MM.1S (cell line): ENCODE measurements around the gene RNF10.

Experiments used
- DNase-seq: peaks from one replicate; pipeline ENCODE4 v3.0.0-alpha.2; 2015
- H2AFZ ChIP-seq: fragments of 300-600 bp; sonication (generic); 2 replicates; pipeline ENCODE4 v1.6.0; 2016; ENCODE audit warnings: antibody characterized with exemption, low read length
- H3F3A ChIP-seq: fragments of 300-600 bp; sonication (generic); 2 replicates; pipeline ENCODE4 v1.6.1; 2016; ENCODE audit warnings: mild to moderate bottlenecking, antibody characterized with exemption, low read length, moderate library complexity, mixed read lengths; ENCODE audit not compliant: insufficient read depth
- H3K27ac ChIP-seq: fragments of 300-600 bp; sonication (generic); 2 replicates; pipeline ENCODE4 v1.5.1; 2016; ENCODE audit warnings: mild to moderate bottlenecking, low read length
- H3K27me3 ChIP-seq: fragments of 300-600 bp; sonication (generic); replicated peaks from 2 replicates; pipeline ENCODE4 v1.6.0; 2016; ENCODE audit warnings: low read length; ENCODE audit not compliant: insufficient read depth
- H3K36me3 ChIP-seq: fragments of 300-600 bp; sonication (generic); replicated peaks from 2 replicates; pipeline ENCODE4 v1.6.1; 2016; ENCODE audit warnings: mild to moderate bottlenecking, low read length, mixed read lengths; ENCODE audit not compliant: insufficient read depth
- H3K4me1 ChIP-seq: fragments of 300-600 bp; sonication (generic); 2 replicates; pipeline ENCODE4 v1.6.1; 2016; ENCODE audit warnings: low read length, mixed read lengths
- H3K4me2 ChIP-seq: fragments of 300-600 bp; sonication (generic); 2 replicates; pipeline ENCODE4 v1.6.0; 2016; ENCODE audit warnings: low read depth, low read length
- H3K4me3 ChIP-seq: fragments of 300-600 bp; sonication (generic); 2 replicates; pipeline ENCODE4 v1.5.1; 2016; ENCODE audit warnings: low read length, mixed read lengths
- H3K79me2 ChIP-seq: fragments of 300-600 bp; sonication (generic); 2 replicates; pipeline ENCODE4 v1.6.1; 2016; ENCODE audit warnings: mixed run types, low read length, mixed read lengths
- H3K9ac ChIP-seq: fragments of 300-600 bp; sonication (generic); 2 replicates; pipeline ENCODE4 v1.6.1; 2016; ENCODE audit warnings: low read length, mixed read lengths
- H3K9me2 ChIP-seq: fragments of 300-600 bp; sonication (generic); replicated peaks from 2 replicates; pipeline ENCODE4 v1.6.1; 2016; ENCODE audit warnings: mild to moderate bottlenecking, low read length, mixed read lengths; ENCODE audit not compliant: insufficient read depth
- H3K9me3 ChIP-seq: fragments of 300-600 bp; sonication (generic); replicated peaks from 2 replicates; pipeline ENCODE4 v1.6.1; 2016; ENCODE audit warnings: mild to moderate bottlenecking, low read length, mixed read lengths; ENCODE audit not compliant: insufficient read depth
- H4K20me1 ChIP-seq: fragments of 300-600 bp; sonication (generic); 2 replicates; pipeline ENCODE4 v1.6.1; 2016; ENCODE audit warnings: mild to moderate bottlenecking, low read length, moderate library complexity, mixed read lengths; ENCODE audit not compliant: insufficient read depth
- CTCF ChIP-seq: fragments of 300-600 bp; sonication (generic); IDR thresholded peaks from 2 replicates; pipeline ENCODE4 v1.5.1; 2016; ENCODE audit warnings: antibody characterized with exemption, low read length, mixed read lengths
- EZH2 ChIP-seq: fragments of 300-600 bp; sonication (generic); optimal IDR thresholded peaks from 2 replicates; pipeline ENCODE3; 2017; ENCODE audit warnings: low read depth, mild to moderate bottlenecking, antibody characterized with exemption, low read length, mixed read lengths
- EZH2phosphoT487 ChIP-seq: fragments of 300-600 bp; sonication (generic); IDR thresholded peaks from 2 replicates; pipeline ENCODE4 v1.6.1; 2018; ENCODE audit warnings: antibody characterized with exemption, low read length

The RNF10 gene

GRCh38 chr12:120588948-120589930 is 55.1 kb downstream of the RNF10 start:
- H3K9me2 ChIP-seq: no peaks in the 10 kb centered on the region
- H3K9ac ChIP-seq: no peak overlapping the region
- no peak overlapping the region for H3K27ac ChIP-seq
- H3K4me3 ChIP-seq: no peak overlapping the region
- TF ChIP-seq EZH2 (no peak), CTCF (no peak), EZH2phosphoT487 (no peak)
- H3K79me2 ChIP-seq: no peaks in the 10 kb centered on the region
- H3F3A ChIP-seq: no peaks in the 10 kb centered on the region
- no peaks in the 10 kb centered on the region for H3K36me3 ChIP-seq
- no peaks in the 10 kb centered on the region for H4K20me1 ChIP-seq
- H3K4me1 ChIP-seq: no peaks in the 10 kb centered on the region
- no peak overlapping the region for H3K4me2 ChIP-seq
- H3K27me3 ChIP-seq: no peaks in the 10 kb centered on the region
- H3K9me3 ChIP-seq: no peaks in the 10 kb centered on the region
- no peak for DNase-seq
- H2AFZ ChIP-seq: no peak overlapping the region

DNA sequence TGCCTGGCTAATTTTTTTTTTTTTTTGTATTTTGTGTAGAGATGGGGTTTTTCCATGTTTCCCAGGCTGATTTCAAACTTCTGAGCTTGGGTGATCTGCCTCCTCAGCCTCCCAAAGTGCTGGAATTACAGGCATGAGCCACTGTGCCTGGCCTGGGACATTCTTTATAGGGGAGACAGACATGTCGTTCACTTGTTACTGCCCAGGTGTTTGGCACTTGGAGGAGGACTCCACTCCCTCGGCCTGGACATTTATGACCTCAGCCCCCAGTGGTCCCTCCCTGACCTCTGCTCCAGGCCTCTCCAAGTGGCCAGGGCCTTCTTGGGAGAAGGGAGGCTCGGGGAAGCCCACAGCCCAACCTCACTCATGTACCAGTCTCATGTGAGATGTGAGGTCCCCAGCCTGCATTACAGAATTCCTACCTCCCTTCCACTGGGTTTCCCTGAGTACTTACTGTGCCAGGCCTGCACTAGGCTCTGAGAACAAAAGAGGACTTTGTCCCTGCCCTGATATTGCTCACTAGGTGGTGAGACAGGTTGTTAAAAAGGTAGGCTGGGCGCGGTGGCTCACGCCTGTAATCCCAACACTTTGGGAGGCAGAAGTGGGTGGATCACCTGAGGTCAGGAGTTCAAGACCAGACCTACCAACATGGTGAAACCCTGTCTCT is 56.7 kb downstream of the RNF10 start:
- TF ChIP-seq CTCF (no peak), EZH2phosphoT487 (no peak), EZH2 (no peak)
- no peaks in the 10 kb centered on the region for H3K27me3 ChIP-seq
- H3K4me3 ChIP-seq: no peak overlapping the region
- H3K9ac ChIP-seq: no peak overlapping the region
- H3K79me2 ChIP-seq: no peaks in the 10 kb centered on the region
- H3K4me2 ChIP-seq: no peak overlapping the region
- H4K20me1 ChIP-seq: no peaks in the 10 kb centered on the region
- H3K36me3 ChIP-seq: no peaks in the 10 kb centered on the region
- H3K9me3 ChIP-seq: no peaks in the 10 kb centered on the region
- no peak overlapping the region for H2AFZ ChIP-seq
- H3F3A ChIP-seq: no peaks in the 10 kb centered on the region
- no peaks in the 10 kb centered on the region for H3K9me2 ChIP-seq
- DNase-seq: no peak
- no peak overlapping the region for H3K27ac ChIP-seq
- H3K4me1 ChIP-seq: no peaks in the 10 kb centered on the region

- Histone ChIP-seq H3K36me3 (no peaks in the 10 kb centered on the region), H3K4me2 (no peak overlapping the region), H3K9me2 (no peaks in the 10 kb centered on the region), H3K4me1 (no peaks in the 10 kb centered on the region), H3K79me2 (no peaks in the 10 kb centered on the region), H3K27me3 (no peaks in the 10 kb centered on the region), H3K4me3 (no peak overlapping the region), H3F3A (no peaks in the 10 kb centered on the region), H3K27ac (no peak overlapping the region), H4K20me1 (no peaks in the 10 kb centered on the region), H3K9me3 (no peaks in the 10 kb centered on the region), H2AFZ (no peak overlapping the region), H3K9ac (no peak overlapping the region)
- no peak for DNase-seq
- TF ChIP-seq EZH2phosphoT487 (no peak), CTCF (no peak), EZH2 (no peak)
These were observed 58.2 kb downstream of the RNF10 start for GRCh38 chr12:120592121-120593049.
